GM12801 (cell line): Measurements from ENCODE around the gene MRAS.

ENCODE experiments used
- CTCF ChIP-seq: IDR thresholded peaks from one replicate; pipeline ENCODE4 v1.5.1; 2011; ENCODE audit warnings: control low read depth; ENCODE audit not compliant: insufficient read length; ENCODE audit errors: extremely low read depth

MRAS gene

GRCh38 chr3:138369151-138369900, 20.9 kb downstream of the MRAS start:
- TF ChIP-seq CTCF, result no peak

GRCh38 chr3:138370321-138370720, 21.9 kb downstream of the MRAS start:
- no peak for TF ChIP-seq CTCF

- no peak for TF ChIP-seq CTCF
Measured at GRCh38 chr3:138371070-138371965, 22.9 kb downstream of the MRAS start.

- no peak for TF ChIP-seq CTCF
Measured at GRCh38 chr3:138373087-138373735, 24.8 kb downstream of the MRAS start.

- TF ChIP-seq CTCF, result no peak
Measured at GRCh38 chr3:138373736-138374094, 25.3 kb downstream of the MRAS start.

- TF ChIP-seq CTCF, result no peak
Measured at GRCh38 chr3:138374573-138375134, 26.3 kb downstream of the MRAS start.

- TF ChIP-seq CTCF, result no peak
Measured at GRCh38 chr3:138375447-138375846, 27.1 kb downstream of the MRAS start.
